ENCODE results near the gene GRB14.
"Not testable (repeated sequence)": the region's sequence is repeated elsewhere in the genome, so short reads cannot be mapped to it uniquely, and the experiment has no call there.

GRB14 gene

GRCh38 chr2:164496881-164497280 is 124.4 kb downstream of the GRB14 start:
- DNase-seq (ENCODE audit: low read depth in 2 of 3, low spot score in 1 of 3) = no peak

GRCh38 chr2:164496421-164496820 is 124.9 kb downstream of the GRB14 start:
- no peak for DNase-seq (ENCODE audit: low read depth in 2 of 3, low spot score in 1 of 3)

GRCh38 chr2:164495491-164496223 is 125.6 kb downstream of the GRB14 start:
- DNase-seq (ENCODE audit: low read depth in 2 of 3, low spot score in 1 of 3) = no peak

GRCh38 chr2:164485541-164485940 is 135.7 kb downstream of the GRB14 start:
- no peak for DNase-seq (ENCODE audit: low read depth in 2 of 3, low spot score in 1 of 3)

GRCh38 chr2:164479460-164479859 is 141.8 kb downstream of the GRB14 start:
- no peak for DNase-seq (ENCODE audit: low read depth in 2 of 3, low spot score in 1 of 3)

GRCh38 chr2:164478205-164478604 is 143.1 kb downstream of the GRB14 start:
- no peak for DNase-seq (ENCODE audit: low read depth in 2 of 3, low spot score in 1 of 3)

- no peak for DNase-seq (ENCODE audit: low read depth in 2 of 3, low spot score in 1 of 3)
Observed at GRCh38 chr2:164474873-164475272, 146.4 kb downstream of the GRB14 start.

- DNase-seq (ENCODE audit: low read depth in 2 of 3, low spot score in 1 of 3) = no peak
Observed at GRCh38 chr2:164473021-164473420, 148.3 kb downstream of the GRB14 start.

GRCh38 chr2:164465047-164465446 is 156.2 kb downstream of the GRB14 start:
- DNase-seq (ENCODE audit: low read depth in 2 of 3, low spot score in 1 of 3) = not testable (repeated sequence)

GRCh38 chr2:164464376-164464775 is 156.9 kb downstream of the GRB14 start:
- no peak for DNase-seq (ENCODE audit: low read depth in 2 of 3, low spot score in 1 of 3)

- no peak for DNase-seq (ENCODE audit: low read depth in 2 of 3, low spot score in 1 of 3)
Observed at GRCh38 chr2:164458792-164459191, 162.5 kb downstream of the GRB14 start.

GRCh38 chr2:164457271-164457670 is 164.0 kb downstream of the GRB14 start:
- no peak for DNase-seq (ENCODE audit: low read depth in 2 of 3, low spot score in 1 of 3)

- no peak for DNase-seq (ENCODE audit: low read depth in 2 of 3, low spot score in 1 of 3)
Observed at GRCh38 chr2:164456619-164457018, 164.7 kb downstream of the GRB14 start.

- DNase-seq (ENCODE audit: low read depth in 2 of 3, low spot score in 1 of 3) = no peak
Observed at GRCh38 chr2:164453656-164454305, 167.5 kb downstream of the GRB14 start.

GRCh38 chr2:164450278-164450677 is 171.0 kb downstream of the GRB14 start:
- DNase-seq (ENCODE audit: low read depth in 2 of 3, low spot score in 1 of 3) = no peak

GRCh38 chr2:164449706-164450105 is 171.6 kb downstream of the GRB14 start:
- DNase-seq (ENCODE audit: low read depth in 2 of 3, low spot score in 1 of 3) = no peak

GRCh38 chr2:164447660-164448059 is 173.6 kb downstream of the GRB14 start:
- DNase-seq (ENCODE audit: low read depth in 2 of 3, low spot score in 1 of 3) = no peak
